Gastrocnemius medialis (tissue), 4 donors: Measurements from ENCODE around the gene AGBL1.

Experiments used
- POLR2A ChIP-seq, 2 donors: fragments of 450-650 bp; IDR thresholded peaks; one replicate each; pipeline ENCODE4 v1.6.1; 2017; ENCODE audit warnings: antibody characterized with exemption in 2 of 2, mild to moderate bottlenecking in 2 of 2, moderate library complexity in 2 of 2
- TF ChIP-seq, protein P1 (sequence below), 5 experiments: fragments of 450-650 bp in 3 of 5; fragments of 200-600 bp in 2 of 5; sonication (generic) in 2 of 5; IDR thresholded peaks in 4 of 5; conservative IDR thresholded peaks in 1 of 5; 1 replicate in 4 of 5; 2 replicates in 1 of 5; pipeline ENCODE4 v1.5.1; 2016 to 2019; ENCODE audit warnings: antibody characterized with exemption in 5 of 5, mild to moderate bottlenecking in 3 of 5, moderate library complexity in 3 of 5

GRCh38 chr15:86392296-86392695 is 312.6 kb downstream of the AGBL1 start:
- TF ChIP-seq, protein P1, sequence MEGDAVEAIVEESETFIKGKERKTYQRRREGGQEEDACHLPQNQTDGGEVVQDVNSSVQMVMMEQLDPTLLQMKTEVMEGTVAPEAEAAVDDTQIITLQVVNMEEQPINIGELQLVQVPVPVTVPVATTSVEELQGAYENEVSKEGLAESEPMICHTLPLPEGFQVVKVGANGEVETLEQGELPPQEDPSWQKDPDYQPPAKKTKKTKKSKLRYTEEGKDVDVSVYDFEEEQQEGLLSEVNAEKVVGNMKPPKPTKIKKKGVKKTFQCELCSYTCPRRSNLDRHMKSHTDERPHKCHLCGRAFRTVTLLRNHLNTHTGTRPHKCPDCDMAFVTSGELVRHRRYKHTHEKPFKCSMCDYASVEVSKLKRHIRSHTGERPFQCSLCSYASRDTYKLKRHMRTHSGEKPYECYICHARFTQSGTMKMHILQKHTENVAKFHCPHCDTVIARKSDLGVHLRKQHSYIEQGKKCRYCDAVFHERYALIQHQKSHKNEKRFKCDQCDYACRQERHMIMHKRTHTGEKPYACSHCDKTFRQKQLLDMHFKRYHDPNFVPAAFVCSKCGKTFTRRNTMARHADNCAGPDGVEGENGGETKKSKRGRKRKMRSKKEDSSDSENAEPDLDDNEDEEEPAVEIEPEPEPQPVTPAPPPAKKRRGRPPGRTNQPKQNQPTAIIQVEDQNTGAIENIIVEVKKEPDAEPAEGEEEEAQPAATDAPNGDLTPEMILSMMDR (IDR thresholded peaks at IDR 0.05 in 4 of 5, conservative IDR thresholded peaks at IDR 0.05 in 1 of 5): no peak
- no peak for TF ChIP-seq POLR2A (IDR thresholded peaks at IDR 0.05)
